H1 (cell line): ENCODE measurements around the gene CEP250. TPM values are rescaled to one million over a fixed set of nuclear protein-coding genes. Genes with fewer than 3 reads are reported as not detected.

Source experiments
- HDAC6 ChIP-seq: IDR thresholded peaks from one replicate; pipeline ENCODE4 v1.7.1; 2012; ENCODE audit warnings: low read depth, mild to moderate bottlenecking, inconsistent platforms, low read length, moderate library complexity
- RBBP5 ChIP-seq: IDR thresholded peaks from 2 replicates; pipeline ENCODE4 v1.7.1; 2012; ENCODE audit warnings: low read depth, mild to moderate bottlenecking, inconsistent platforms, low read length, moderate library complexity, borderline replicate concordance
- RFX5 ChIP-seq: IDR thresholded peaks from 2 replicates; pipeline ENCODE4 v1.6.1; 2011; ENCODE audit warnings: low read depth, low read length, improper control_type of control experiment, borderline replicate concordance
- RXRA ChIP-seq: IDR thresholded peaks from 2 replicates; pipeline ENCODE4 v1.6.1; 2011; ENCODE audit warnings: low read depth, mild to moderate bottlenecking, low read length, moderate library complexity; ENCODE audit not compliant: insufficient read depth
- SIRT6 ChIP-seq: IDR thresholded peaks from one replicate; pipeline ENCODE4 v1.7.1; 2012; ENCODE audit warnings: low read length, inconsistent platforms
- SP4 ChIP-seq: IDR thresholded peaks from 2 replicates; pipeline ENCODE4 v1.6.1; 2012; ENCODE audit warnings: low read length, inconsistent platforms
- TBP ChIP-seq: IDR thresholded peaks from 2 replicates; pipeline ENCODE4 v1.6.1; 2011; ENCODE audit warnings: low read depth, low read length, improper control_type of control experiment
- YY1 ChIP-seq: IDR thresholded peaks from 2 replicates; pipeline ENCODE4 v1.6.1; 2011; ENCODE audit warnings: low read depth, mild to moderate bottlenecking, low read length
- polyA plus RNA-seq, 7 experiments: library from polyadenylated mRNA; depleted of rRNA in 3 of 7; stranded (reverse) in 5 of 7; unstranded in 2 of 7; fragments of >200 nt in 5 of 7; fragments of 200-250 nt in 2 of 7; gene quantifications; 1 replicate in 5 of 7; 2 replicates in 1 of 7; 4 replicates in 1 of 7; pipeline versions ENCODE4 v1.2.1 to v1.2.3, GENCODE V29; 2011 to 2013; ENCODE audit warnings: missing spikeins in 2 of 7, mixed read lengths in 2 of 7
- total RNA-seq: library from RNA; stranded (reverse); fragmentation: NEBNext Ultra II Directional; extraction: Animal tissue kit (Norgen Biotek cat#: 25700); gene quantifications from 2 replicates; pipeline ENCODE4 v1.2.1, GENCODE V29; 2021
- TF ChIP-seq, protein P1 (sequence below): fragments of 300-600 bp; sonication (generic); IDR thresholded peaks from 2 replicates; pipeline ENCODE4 v1.7.1; 2012; ENCODE audit warnings: low read length, moderate library complexity, mild to moderate bottlenecking, inconsistent platforms; ENCODE audit not compliant: insufficient replicate concordance
- TF ChIP-seq, protein P2 (sequence below): IDR thresholded peaks from 2 replicates; pipeline ENCODE4 v1.6.1; 2011; ENCODE audit warnings: low read length, improper control_type of control experiment
- TF ChIP-seq, protein P3 (sequence below): IDR thresholded peaks from 2 replicates; pipeline ENCODE4 v1.6.1; 2012; ENCODE audit warnings: inconsistent platforms

The CEP250 gene
- total and polyA plus RNA-seq, 2 of the 8 experiments (the other 6 are each of a cell fraction or from before 2014, with no cell fraction given) = 2.6 to 33.7 TPM

DNA sequence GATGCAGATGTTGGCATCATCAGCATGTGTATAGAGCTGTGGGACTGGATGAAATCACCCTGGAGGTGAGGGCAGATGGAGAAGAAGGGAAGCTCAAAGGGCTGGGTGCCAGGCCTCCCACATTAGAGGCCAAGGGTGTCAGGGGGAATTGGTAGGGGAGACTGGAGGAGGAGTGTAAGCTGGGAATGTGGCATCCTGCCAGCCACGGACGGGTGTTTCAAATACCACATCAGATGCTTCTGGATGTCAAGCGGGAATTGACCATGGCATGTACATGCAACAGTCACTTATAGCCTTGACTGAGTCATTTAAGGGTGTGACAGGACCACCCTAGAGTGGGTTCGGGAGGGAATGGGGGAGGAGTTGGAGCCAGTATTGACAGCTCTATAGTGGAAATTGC lies 96.1 kb downstream of the CEP250 start (continued):
- TF ChIP-seq, protein P1, sequence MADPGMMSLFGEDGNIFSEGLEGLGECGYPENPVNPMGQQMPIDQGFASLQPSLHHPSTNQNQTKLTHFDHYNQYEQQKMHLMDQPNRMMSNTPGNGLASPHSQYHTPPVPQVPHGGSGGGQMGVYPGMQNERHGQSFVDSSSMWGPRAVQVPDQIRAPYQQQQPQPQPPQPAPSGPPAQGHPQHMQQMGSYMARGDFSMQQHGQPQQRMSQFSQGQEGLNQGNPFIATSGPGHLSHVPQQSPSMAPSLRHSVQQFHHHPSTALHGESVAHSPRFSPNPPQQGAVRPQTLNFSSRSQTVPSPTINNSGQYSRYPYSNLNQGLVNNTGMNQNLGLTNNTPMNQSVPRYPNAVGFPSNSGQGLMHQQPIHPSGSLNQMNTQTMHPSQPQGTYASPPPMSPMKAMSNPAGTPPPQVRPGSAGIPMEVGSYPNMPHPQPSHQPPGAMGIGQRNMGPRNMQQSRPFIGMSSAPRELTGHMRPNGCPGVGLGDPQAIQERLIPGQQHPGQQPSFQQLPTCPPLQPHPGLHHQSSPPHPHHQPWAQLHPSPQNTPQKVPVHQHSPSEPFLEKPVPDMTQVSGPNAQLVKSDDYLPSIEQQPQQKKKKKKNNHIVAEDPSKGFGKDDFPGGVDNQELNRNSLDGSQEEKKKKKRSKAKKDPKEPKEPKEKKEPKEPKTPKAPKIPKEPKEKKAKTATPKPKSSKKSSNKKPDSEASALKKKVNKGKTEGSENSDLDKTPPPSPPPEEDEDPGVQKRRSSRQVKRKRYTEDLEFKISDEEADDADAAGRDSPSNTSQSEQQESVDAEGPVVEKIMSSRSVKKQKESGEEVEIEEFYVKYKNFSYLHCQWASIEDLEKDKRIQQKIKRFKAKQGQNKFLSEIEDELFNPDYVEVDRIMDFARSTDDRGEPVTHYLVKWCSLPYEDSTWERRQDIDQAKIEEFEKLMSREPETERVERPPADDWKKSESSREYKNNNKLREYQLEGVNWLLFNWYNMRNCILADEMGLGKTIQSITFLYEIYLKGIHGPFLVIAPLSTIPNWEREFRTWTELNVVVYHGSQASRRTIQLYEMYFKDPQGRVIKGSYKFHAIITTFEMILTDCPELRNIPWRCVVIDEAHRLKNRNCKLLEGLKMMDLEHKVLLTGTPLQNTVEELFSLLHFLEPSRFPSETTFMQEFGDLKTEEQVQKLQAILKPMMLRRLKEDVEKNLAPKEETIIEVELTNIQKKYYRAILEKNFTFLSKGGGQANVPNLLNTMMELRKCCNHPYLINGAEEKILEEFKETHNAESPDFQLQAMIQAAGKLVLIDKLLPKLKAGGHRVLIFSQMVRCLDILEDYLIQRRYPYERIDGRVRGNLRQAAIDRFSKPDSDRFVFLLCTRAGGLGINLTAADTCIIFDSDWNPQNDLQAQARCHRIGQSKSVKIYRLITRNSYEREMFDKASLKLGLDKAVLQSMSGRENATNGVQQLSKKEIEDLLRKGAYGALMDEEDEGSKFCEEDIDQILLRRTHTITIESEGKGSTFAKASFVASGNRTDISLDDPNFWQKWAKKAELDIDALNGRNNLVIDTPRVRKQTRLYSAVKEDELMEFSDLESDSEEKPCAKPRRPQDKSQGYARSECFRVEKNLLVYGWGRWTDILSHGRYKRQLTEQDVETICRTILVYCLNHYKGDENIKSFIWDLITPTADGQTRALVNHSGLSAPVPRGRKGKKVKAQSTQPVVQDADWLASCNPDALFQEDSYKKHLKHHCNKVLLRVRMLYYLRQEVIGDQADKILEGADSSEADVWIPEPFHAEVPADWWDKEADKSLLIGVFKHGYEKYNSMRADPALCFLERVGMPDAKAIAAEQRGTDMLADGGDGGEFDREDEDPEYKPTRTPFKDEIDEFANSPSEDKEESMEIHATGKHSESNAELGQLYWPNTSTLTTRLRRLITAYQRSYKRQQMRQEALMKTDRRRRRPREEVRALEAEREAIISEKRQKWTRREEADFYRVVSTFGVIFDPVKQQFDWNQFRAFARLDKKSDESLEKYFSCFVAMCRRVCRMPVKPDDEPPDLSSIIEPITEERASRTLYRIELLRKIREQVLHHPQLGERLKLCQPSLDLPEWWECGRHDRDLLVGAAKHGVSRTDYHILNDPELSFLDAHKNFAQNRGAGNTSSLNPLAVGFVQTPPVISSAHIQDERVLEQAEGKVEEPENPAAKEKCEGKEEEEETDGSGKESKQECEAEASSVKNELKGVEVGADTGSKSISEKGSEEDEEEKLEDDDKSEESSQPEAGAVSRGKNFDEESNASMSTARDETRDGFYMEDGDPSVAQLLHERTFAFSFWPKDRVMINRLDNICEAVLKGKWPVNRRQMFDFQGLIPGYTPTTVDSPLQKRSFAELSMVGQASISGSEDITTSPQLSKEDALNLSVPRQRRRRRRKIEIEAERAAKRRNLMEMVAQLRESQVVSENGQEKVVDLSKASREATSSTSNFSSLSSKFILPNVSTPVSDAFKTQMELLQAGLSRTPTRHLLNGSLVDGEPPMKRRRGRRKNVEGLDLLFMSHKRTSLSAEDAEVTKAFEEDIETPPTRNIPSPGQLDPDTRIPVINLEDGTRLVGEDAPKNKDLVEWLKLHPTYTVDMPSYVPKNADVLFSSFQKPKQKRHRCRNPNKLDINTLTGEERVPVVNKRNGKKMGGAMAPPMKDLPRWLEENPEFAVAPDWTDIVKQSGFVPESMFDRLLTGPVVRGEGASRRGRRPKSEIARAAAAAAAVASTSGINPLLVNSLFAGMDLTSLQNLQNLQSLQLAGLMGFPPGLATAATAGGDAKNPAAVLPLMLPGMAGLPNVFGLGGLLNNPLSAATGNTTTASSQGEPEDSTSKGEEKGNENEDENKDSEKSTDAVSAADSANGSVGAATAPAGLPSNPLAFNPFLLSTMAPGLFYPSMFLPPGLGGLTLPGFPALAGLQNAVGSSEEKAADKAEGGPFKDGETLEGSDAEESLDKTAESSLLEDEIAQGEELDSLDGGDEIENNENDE = no peak
- TF ChIP-seq RFX5 (no peak), YY1 (no peak), RBBP5 (no peak), TBP (no peak), HDAC6 (no peak), SP4 (no peak), SIRT6 (no peak), RXRA (no peak)
- TF ChIP-seq, protein P2, sequence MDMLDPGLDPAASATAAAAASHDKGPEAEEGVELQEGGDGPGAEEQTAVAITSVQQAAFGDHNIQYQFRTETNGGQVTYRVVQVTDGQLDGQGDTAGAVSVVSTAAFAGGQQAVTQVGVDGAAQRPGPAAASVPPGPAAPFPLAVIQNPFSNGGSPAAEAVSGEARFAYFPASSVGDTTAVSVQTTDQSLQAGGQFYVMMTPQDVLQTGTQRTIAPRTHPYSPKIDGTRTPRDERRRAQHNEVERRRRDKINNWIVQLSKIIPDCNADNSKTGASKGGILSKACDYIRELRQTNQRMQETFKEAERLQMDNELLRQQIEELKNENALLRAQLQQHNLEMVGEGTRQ = no peak
- TF ChIP-seq, protein P3, sequence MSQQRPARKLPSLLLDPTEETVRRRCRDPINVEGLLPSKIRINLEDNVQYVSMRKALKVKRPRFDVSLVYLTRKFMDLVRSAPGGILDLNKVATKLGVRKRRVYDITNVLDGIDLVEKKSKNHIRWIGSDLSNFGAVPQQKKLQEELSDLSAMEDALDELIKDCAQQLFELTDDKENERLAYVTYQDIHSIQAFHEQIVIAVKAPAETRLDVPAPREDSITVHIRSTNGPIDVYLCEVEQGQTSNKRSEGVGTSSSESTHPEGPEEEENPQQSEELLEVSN = no peak
